Fibroblast of mammary gland (primary cell): ENCODE data around the gene ABCG8.

Source experiments
- DNase-seq: peaks from one replicate; pipeline ENCODE4 v3.0.0-alpha.2; 2010; ENCODE audit warnings: low read depth
- H3K4me3 ChIP-seq: 2 replicates; pipeline ENCODE4 v1.5.1; 2011; ENCODE audit warnings: low read depth, mild to moderate bottlenecking, low read length, moderate library complexity; ENCODE audit not compliant: control insufficient read depth
- CTCF ChIP-seq: conservative IDR thresholded peaks from 2 replicates; pipeline ENCODE4 v1.5.1; 2011; ENCODE audit warnings: low read depth, low read length, inconsistent platforms; ENCODE audit not compliant: control insufficient read depth, insufficient read depth

The ABCG8 gene

GRCh38 chr2:43845181-43845580 is 6.4 kb downstream of the ABCG8 start:
- DNase-seq: no peak
- TF ChIP-seq CTCF: no peak
- no peak overlapping the region for H3K4me3 ChIP-seq

DNA sequence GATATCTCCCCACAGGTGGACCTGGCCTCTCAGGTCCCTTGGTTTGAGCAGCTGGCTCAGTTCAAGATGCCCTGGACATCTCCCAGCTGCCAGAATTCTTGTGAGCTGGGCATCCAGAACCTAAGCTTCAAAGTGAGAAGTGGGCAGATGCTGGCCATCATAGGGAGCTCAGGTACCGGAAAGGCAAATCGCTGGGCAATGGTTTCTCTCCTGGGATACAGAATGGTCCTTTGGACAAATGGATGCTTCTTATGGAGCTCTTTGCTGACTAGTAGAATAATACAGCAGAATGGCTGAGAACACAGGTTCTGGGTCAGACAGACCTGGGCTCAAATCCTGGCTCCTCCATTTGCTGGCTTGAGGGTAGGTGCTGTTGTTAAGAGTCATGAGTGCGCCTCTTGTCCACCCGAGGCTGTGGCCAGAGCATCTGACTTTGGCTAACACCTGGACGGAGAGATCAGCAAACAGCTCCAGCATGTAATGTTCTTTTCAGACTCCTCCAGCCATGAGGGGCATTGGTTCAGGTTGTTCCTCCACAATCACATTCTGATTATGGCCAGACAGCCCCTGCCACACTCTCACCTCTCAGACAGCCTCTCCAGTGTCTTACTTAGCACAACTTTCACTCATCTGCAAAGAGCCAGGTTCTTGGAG is 7.5 kb downstream of the ABCG8 start:
- H3K4me3 ChIP-seq: no peak overlapping the region
- no peak for DNase-seq
- no peak for TF ChIP-seq CTCF

GRCh38 chr2:43848214-43848613 is 9.4 kb downstream of the ABCG8 start:
- TF ChIP-seq CTCF: no peak

DNA sequence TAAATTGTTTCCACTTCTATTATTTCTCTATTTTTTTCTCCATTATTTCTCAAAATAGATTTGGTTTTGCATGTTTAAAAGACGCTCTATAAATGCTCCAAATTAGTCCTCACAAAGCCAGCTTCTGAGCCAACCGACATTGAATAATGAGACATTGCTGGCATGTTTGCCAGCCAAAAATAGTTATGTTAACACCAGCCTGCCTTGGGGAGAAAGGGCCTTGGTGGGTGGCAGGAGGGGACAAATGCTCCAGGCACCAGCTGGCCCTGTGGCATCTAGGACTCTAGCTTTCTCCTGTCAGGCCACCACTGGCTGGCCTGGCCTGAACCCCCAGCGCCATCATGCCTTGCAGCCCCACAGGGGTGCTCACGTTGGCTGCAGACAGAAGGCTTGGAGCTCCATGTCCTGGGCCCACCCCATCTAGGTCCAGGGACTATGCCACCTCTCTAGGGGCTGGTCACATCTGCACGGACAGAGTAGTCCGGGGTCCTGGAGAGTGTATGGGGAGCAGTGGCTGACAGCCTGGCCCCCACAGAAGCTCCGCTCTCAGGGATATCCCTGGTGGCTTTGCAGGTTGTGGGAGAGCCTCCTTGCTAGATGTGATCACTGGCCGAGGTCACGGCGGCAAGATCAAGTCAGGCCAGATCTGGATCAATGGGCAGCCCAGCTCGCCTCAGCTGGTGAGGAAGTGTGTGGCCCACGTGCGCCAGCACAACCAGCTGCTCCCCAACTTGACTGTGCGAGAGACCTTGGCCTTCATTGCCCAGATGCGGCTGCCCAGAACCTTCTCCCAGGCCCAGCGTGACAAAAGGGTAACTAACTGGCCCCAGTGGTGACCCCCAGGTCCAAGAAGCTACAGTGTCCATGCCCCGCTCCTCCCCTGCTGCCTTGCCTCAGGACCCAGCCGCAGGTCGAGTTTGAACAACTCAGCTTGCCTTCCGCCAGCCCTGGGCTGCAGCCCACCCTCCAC is 12.5 kb downstream of the ABCG8 start:
- DNase-seq: no peak
- TF ChIP-seq CTCF: no peak
- H3K4me3 ChIP-seq: no peak overlapping the region

More at GRCh38 chr2:43848214-43848613, 9.4 kb downstream of the ABCG8 start:
- DNase-seq: no peak
- H3K4me3 ChIP-seq: no peak overlapping the region

DNA sequence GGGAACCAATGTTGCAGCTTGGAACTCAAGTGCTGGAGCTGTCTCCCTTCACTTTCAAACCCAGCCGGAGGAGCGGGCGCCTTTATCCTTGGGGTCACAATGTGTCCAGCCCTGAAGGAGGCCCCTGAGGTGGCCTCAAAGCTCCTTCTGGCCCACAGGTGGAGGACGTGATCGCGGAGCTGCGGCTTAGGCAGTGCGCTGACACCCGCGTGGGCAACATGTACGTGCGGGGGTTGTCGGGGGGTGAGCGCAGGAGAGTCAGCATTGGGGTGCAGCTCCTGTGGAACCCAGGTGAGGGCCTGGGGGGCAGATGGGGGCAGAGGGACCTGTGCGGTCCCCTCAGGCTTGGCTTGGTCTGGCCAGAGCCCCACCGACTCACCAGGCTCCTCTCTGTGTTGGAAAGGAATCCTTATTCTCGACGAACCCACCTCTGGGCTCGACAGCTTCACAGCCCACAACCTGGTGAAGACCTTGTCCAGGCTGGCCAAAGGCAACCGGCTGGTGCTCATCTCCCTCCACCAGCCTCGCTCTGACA is 13.5 kb downstream of the ABCG8 start:
- no peak for TF ChIP-seq CTCF
- DNase-seq: no peak
- H3K4me3 ChIP-seq: no peak overlapping the region

DNA sequence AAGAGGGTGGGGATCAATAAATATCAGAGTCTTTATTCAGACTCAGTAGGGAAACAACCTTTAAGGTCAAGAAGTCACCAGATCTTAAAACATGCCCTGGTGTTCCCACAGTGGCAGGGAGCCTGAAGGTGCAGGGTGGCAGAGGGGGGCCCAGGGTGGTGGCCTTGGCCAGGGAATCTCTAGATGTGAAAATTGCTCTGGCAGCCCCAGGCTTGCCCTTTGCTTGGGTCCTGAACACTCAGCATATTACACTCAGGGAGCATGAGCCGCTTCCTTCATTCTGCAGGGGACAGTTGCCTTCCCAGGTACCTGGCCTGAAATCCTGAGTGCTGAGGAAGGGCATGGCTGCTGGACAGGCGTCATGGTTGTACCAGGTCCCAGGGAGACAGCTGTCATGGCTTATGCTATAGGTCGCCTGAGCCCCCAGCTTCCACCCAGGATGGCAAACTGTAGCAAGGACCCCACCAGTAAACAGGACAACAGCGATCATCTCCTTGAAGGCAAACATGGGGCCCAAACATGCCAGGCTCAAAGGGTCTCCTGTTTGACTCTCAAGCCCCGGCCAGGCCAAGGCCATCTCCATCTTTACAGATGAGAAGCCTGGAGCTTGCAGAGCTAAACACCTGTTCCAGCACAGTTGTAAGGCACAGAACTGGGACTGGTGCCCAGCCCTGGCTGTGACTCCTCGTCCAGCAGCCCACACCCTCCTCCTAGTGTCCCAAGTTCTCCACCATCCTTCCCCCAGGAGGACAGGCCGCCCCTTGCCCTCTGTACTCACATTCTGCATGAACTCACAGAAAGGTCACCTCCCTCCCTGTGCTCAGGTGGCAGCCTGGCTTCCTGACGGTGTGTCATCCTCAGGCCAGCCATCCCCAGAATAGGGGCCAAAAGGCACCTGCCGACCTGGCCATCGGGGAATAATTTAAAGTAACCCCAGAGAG is 14.6 kb downstream of the ABCG8 start:
- TF ChIP-seq CTCF: no peak
- H3K4me3 ChIP-seq: no peak overlapping the region
- no peak for DNase-seq
